Measurements from ENCODE around the gene CBX4. TPM values are rescaled to one million over a fixed set of nuclear protein-coding genes. Genes with fewer than 3 reads are reported as not detected.

Gene CBX4
- total and polyA plus RNA-seq, 7 donors = 3.5 to 14.2 (median 7.6) TPM

DNA sequence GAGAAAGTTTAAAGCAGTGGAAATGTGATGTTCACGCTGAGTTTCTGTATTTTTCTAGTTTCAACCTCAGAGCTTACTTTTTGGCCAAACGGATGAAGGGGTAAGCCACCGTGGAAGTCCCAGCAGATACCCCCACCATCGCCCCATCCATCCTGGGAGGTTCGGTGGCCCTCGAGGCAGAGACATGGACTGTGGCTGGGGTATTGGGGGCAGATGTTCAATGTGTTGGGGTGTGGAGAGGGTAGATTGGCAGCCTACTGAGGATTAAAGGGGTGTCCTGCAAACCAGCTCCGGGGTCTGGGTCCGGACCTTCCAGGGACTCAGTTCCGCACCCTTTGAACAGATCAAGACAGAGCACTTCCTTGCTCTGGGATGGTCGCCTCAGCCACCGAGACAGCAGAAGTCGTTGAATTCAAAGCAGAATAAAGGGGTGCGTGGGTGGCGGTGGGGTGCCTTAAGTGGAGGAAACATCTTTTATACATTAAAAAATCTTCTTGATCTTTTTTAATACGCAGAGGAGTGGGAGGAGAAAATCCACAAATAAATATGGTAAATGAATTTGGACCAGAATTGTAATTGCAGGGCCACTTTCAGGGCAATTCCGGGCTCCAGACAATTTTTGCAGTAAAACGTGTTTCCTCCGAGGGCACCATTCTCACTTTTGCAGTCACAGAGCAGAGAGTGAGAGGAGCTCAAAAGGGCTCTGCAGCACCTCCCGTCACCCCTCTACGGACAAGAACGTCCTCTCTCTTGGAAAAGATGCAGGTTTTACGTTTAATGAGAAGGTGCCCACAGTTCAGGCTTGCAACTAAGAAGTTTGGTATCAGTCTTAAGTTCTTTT lies 34.2 kb downstream of the CBX4 start:
- DNase-seq = no peak
- H3K4me3 ChIP-seq = no peak overlapping the region
- 22 to 41% methylated on average over 22 of the region's 22 CpGs for WGBS, 2 donors
- no peaks in the 10 kb centered on the region for H3K36me3 ChIP-seq
- intact Hi-C loops (cut with DNase I) = no loop called here
- no peak overlapping the region for H3K27ac ChIP-seq
- TF ChIP-seq, protein P1, sequence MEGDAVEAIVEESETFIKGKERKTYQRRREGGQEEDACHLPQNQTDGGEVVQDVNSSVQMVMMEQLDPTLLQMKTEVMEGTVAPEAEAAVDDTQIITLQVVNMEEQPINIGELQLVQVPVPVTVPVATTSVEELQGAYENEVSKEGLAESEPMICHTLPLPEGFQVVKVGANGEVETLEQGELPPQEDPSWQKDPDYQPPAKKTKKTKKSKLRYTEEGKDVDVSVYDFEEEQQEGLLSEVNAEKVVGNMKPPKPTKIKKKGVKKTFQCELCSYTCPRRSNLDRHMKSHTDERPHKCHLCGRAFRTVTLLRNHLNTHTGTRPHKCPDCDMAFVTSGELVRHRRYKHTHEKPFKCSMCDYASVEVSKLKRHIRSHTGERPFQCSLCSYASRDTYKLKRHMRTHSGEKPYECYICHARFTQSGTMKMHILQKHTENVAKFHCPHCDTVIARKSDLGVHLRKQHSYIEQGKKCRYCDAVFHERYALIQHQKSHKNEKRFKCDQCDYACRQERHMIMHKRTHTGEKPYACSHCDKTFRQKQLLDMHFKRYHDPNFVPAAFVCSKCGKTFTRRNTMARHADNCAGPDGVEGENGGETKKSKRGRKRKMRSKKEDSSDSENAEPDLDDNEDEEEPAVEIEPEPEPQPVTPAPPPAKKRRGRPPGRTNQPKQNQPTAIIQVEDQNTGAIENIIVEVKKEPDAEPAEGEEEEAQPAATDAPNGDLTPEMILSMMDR (IDR thresholded peaks at IDR 0.05) = no peak
- TF ChIP-seq EP300 (IDR thresholded peaks at IDR 0.05) (no peak), POLR2AphosphoS5 (IDR thresholded peaks at IDR 0.05) (peak in 1 of 4 donors; percentile 4)
- H3K9me3 ChIP-seq = no peaks in the 10 kb centered on the region
- peaks cover 87 to 100% (median 96%) of the 10 kb centered on the region in 3 donors for H3K27me3 ChIP-seq
- H3K4me1 ChIP-seq = peaks cover 0 to 43% (median 28%) of the 10 kb centered on the region in 4 donors

DNA sequence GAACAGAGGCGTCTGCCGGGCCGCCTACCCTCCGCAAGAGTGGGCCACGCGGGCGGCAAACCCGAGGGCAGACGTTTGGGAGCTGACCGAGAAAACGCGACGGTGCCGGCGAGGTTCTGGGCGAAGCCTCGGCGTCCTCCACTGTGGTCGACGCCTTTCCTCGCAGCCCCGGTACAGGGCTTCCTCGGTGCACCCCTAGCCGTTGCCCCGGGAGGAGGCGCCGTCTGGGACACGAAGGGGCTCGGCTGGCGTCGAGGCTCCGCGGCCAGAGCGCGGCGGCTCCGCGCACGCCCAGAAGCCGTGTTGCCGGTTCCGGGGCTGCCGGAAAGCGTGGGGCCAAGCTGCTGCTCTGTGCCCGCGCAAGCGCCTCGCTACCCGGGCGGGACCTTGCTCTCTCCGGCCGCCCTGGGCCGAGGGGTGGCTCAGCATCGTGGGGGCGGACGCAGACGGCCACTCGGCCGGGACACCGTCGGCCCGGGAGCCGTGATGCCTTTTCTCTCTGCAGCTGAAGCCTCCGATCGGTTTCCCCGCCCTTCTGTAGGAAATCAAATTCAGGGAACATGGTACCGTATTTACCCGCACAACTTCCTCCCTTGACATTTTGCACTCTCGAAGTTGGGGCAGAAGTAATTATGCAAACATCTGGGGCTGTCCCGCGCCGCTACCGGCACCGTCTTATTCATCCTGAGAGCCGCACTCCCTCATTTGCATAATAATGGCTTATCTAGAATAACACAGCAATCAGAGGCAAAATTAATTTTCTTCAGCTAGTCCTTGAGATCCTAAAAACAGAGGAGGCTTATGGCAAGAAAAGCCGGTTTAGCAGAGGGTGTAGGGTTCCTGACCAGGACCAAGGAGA lies 35.0 kb downstream of the CBX4 start:
- H3K27me3 ChIP-seq = peaks cover 88 to 100% (median 99%) of the 10 kb centered on the region in 3 donors
- no peak for TF ChIP-seq POLR2AphosphoS5 (IDR thresholded peaks at IDR 0.05)
- TF ChIP-seq, protein P1 (IDR thresholded peaks at IDR 0.05) = no peak
- TF ChIP-seq POLR2A (IDR thresholded peaks at IDR 0.05) = no peak
- no peak for TF ChIP-seq EP300 (IDR thresholded peaks at IDR 0.05)
- intact Hi-C loops (cut with DNase I) = no loop called here
- WGBS, 2 donors = 2 to 3% methylated on average over 76 of the region's 76 CpGs
- no peaks in the 10 kb centered on the region for H3K9me3 ChIP-seq
- H3K4me1 ChIP-seq = peaks cover 0 to 46% (median 25%) of the 10 kb centered on the region in 4 donors
- H3K27ac ChIP-seq = no peak overlapping the region
- no peak for DNase-seq
- no peaks in the 10 kb centered on the region for H3K36me3 ChIP-seq
- no peak overlapping the region for H3K4me3 ChIP-seq

DNA sequence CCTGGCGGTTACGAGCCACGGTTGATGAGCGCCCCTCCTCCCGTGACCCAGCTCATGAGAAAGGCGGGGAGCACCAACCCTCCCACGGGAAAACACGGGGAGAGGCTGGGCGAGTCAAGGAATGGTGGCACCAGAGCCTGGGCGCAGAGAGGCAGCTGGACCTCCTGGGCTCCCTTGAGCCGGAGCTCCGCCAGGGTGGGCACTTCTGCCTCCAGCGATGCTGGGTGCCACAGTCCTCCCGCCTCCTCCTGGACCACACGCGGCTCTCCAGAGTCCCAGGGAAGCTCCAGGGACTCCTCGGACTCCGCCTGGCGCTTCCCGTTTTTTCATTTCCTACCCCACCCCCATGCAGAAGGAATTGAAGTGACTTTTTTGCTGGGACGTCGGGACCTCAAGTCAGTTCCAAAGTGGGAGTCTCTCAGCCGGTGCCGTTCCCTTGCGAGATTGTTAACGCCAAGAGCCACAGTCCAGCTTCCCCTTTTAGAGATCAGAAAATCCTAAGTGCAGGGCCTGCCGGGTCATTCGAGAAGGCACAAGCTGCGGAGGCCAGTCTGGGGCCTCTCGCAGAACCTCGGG lies 35.7 kb downstream of the CBX4 start:
- DNase-seq = no peak
- 9 to 10% methylated on average over 31 of the region's 31 CpGs for WGBS, 2 donors
- Histone ChIP-seq H3K27me3 (peaks cover 89 to 100% (median 99%) of the 10 kb centered on the region in 3 donors), H3K4me1 (peaks cover 0 to 53% (median 33%) of the 10 kb centered on the region in 4 donors), H3K36me3 (no peaks in the 10 kb centered on the region), H3K4me3 (no peak overlapping the region), H3K27ac (no peak overlapping the region), H3K9me3 (no peaks in the 10 kb centered on the region)
- TF ChIP-seq POLR2AphosphoS5 (IDR thresholded peaks at IDR 0.05) (no peak), POLR2A (IDR thresholded peaks at IDR 0.05) (no peak)
- TF ChIP-seq, protein P1 (IDR thresholded peaks at IDR 0.05) = no peak
- intact Hi-C loops (cut with DNase I) = no loop called here

DNA sequence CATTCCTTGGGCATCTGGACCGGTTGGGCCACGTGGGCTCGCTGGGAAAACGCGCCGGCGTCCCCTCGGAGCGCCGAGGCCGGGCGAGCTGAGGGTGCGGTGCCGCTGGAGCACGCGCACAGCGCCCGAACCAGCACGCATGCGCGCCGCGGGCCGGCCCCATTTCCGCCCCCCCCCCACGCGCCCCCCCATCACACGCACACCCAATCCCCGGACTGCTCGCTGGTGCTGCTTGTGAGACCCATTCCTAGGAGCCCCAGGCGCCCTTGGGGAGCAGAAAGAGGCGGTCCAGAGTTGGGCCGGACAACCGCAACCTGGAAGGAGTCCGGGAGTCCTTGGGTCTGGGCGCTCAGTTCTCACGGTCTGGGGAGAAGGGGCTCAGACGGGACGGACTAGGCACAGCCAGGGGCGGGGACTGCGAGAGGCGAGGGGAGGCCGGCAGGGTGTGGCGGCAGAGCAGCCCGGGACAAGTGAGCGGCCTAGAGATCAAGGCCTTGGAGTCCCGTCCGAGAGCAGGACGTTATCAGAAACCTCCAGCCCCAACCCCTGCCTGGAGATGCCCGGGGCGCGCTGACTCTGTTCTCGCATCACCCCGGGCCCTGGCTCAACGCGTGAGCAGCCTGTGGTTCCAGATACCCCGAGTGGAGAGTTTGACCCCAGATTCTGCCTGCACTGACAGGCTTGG lies 36.4 kb downstream of the CBX4 start:
- TF ChIP-seq POLR2A (IDR thresholded peaks at IDR 0.05) = no peak
- TF ChIP-seq EP300 (IDR thresholded peaks at IDR 0.05) = no peak
- no peak for TF ChIP-seq POLR2AphosphoS5 (IDR thresholded peaks at IDR 0.05)
- TF ChIP-seq, protein P1 (IDR thresholded peaks at IDR 0.05) = no peak
- Histone ChIP-seq H3K4me3 (no peak overlapping the region), H3K27me3 (peaks cover 90 to 100% (median 99%) of the 10 kb centered on the region in 3 donors)

More for the DNA sequence above, 36.4 kb downstream of the CBX4 start:
- intact Hi-C loops (cut with DNase I) = no loop called here
- H3K9me3 ChIP-seq = no peaks in the 10 kb centered on the region
- no peaks in the 10 kb centered on the region for H3K36me3 ChIP-seq
- no peak for DNase-seq
- H3K4me1 ChIP-seq = peaks cover 0 to 59% (median 39%) of the 10 kb centered on the region in 4 donors
- no peak overlapping the region for H3K27ac ChIP-seq
- 8 to 9% methylated on average over 57 of the region's 57 CpGs for WGBS, 2 donors
